ENCODE measurements around the gene PDZD4.

Gene PDZD4

DNA sequence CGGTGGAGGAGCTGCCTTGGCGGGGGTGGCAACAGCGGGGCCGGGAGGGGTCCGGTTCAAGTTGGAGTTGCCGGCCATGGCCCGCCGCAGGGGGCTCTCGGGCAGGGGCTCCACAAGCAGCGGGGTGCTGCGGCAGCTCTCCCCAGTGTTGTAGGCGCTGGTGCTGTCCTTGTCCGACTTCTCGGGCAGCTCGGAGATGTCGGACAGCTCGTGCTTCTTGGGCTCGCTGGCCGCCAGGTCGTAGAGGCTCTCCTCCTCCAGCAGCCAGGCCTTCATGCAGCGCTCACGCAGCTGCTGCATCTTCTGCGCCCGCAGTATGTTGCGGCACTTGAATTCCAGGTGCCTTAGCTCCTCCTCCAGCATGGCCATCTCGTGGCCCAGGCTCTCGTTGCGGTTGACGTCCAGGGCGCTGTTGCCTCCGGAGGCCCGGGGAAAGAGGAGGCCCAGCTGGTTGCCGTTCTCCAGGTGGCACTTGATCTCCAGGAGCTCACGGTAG lies 26.2 kb downstream of the PDZD4 start:
- no peak for DNase-seq

DNA sequence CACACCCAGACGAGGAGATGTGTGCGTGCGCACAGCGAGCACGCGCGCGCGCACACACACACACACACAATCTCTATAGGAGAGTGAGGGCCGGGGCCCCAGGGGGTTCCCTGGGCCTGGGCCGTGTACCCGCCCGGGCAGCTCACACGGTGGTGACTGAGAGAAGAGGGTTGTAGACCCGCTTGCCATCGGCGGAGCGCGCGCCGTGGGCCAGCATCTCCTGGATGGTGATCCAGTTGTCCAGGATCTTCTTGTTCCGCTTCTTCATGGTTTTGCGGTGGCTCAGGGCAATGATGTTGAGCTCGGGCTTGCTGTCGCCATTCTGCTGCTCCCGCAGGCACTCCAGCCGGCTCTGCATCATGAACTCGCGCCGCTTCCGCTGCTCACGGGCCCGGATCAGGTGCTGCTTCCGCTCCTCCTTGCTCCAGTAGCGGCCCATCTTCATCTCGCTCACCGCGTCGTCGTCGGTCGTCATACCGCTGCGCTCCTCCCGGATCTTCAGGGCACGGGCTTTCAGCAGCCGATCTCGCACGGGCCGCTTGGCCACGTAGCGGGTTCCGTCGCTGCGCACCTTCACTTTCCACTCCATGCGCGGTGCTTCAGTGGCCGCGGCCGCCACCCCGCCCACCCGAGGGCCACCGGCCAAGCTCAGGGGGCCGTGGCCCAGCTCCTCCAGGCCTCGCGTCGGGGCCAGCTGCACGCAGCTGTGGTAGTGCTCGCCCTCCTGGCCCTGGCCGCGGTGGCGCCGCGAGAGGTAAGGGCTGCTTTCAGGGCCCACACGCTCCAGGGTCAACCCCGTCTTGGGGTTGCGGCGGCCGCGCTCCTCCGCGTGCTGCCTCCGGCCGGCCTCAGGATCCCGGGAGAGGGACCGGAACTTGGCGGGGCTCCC lies 26.9 kb downstream of the PDZD4 start:
- no peak for DNase-seq

DNA sequence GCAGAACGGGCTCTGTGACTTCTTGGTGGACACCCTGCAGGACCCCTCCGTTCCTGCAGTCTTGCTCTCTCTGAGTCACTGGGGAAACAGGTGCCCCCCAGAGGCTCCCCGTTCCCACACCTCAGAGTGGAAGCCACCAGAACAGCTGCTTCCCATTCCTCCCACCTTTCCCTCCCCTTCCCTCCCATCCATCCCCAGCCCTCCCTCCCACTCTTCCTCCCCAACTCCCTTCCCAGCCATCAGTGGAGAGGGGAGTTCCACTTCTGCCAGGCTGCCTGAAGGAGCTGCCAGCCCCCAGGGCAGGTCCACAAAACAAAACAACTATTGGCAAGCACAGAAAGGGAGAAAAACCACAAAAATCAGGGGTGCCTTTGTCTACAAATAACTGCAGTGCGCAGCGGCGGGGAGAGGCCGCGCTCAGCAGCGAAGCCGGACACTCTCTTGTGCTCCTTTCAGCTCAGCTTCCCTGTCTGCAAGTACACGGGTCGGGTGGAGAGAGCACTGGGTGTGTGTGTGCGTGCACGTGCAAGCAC lies 27.8 kb downstream of the PDZD4 start:
- DNase-seq, result no peak

DNA sequence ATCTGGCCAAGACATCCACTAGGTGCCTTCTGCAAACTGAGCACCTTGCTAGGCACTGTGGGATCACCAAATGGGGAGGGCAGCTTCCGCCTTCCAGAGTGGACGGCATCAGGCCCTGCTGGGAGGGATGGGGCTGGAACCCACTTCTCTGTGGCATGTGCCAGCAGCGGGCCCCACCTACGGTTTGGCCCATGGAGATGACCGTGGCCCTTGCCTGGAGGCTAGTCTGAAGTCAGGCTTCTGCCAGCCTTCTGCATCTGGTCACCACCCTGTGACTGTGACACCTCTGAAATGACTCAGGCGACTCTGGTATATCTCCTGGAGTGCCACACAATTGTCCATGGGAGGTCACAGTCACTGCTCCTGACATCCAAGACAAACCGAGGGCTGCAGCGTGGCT lies 28.7 kb downstream of the PDZD4 start:
- no peak for DNase-seq

DNA sequence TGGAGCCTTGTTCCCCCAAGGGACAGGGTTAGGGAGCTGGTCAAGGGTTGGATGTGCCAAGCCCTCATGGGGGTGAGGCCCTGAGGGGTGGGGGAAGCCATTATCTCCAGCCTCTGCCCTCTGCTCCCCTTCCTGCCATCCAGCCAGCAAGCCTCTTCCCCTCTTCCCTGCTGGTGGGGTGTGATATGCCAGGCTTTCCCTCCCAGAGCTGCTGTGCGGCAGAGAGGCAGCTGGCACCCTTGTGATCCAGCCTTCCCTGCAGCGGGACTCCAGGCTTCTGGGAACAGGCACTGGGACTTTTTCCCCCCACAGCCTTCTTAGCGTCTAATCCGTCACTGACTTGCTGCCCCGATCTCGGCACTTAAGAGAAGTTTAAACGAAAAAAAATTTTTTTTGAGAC lies 29.6 kb downstream of the PDZD4 start:
- DNase-seq, result no peak

DNA sequence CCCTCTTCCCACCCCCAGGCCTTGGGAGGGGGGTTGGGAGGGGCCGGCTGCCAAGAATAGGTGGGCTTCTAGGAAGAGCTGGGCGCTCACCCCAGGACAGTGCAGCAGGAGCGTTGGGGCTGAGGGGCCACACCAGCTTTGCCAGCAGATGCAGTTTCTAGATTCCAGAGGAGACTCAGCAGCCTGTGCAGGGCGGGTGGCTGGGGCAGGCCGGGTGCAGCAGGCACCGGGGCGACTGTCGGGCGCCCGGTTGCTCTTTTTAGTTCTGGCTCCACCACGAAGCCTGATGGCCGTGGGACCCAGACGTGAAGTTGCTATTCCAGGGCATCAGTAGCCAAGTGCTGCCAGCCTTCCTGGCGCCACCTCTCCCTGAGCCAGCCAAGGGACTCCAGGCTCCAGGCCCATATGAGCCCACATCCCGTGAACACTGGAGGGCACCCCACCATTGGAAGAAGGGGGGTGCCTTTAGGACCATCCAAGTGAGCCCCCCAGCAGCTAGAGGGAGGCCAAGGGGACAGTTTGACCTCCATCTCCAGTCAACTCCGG lies 30.1 kb downstream of the PDZD4 start:
- DNase-seq, result no peak

DNA sequence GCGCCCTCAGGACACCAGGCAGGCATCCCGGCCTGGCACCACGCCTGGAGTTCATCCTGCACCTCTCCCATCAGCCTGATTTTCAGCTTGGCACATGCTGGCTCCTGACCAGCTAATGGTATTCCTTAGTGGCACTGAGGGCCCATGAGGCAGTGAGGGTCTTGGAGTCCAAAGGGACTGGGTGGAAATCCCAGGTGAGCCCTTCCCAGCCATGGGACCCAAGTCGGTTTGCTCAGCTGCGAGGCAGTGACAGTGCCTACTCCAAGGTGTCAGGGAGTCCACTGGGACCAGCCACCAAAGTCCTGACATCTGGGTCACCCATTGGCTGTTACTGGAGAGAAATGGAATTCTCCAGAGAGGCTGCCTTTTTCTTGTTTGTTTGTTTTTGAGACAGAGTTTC lies 31.0 kb downstream of the PDZD4 start:
- DNase-seq, result no peak

DNA sequence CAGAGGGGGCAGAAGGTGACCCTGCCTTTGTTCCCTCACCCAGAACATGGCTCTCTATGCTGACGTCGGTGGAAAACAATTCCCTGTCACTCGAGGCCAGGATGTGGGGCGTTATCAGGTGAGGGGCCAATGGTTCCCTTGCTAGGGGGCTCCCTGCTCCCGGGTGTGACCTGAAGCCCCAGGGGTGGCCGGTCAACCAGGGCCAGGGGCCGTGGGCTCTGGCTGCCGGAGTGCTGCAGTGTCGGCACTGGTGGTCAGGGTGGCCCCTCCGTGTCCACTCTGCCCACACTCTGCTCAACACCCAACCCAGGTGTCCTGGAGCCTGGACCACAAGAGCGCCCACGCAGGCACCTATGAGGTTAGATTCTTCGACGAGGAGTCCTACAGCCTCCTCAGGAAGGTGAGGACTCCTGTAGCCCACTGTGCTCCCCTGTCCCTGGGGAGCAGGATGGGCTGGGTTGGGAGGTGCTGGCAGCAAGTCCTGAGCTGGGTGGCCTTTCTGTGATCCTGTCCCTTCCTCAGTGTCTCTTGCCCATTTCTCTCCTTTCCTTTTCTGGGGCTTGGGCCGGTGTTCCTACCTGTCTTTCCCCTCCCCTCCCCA lies 32.8 kb downstream of the PDZD4 start:
- no peak for DNase-seq

DNA sequence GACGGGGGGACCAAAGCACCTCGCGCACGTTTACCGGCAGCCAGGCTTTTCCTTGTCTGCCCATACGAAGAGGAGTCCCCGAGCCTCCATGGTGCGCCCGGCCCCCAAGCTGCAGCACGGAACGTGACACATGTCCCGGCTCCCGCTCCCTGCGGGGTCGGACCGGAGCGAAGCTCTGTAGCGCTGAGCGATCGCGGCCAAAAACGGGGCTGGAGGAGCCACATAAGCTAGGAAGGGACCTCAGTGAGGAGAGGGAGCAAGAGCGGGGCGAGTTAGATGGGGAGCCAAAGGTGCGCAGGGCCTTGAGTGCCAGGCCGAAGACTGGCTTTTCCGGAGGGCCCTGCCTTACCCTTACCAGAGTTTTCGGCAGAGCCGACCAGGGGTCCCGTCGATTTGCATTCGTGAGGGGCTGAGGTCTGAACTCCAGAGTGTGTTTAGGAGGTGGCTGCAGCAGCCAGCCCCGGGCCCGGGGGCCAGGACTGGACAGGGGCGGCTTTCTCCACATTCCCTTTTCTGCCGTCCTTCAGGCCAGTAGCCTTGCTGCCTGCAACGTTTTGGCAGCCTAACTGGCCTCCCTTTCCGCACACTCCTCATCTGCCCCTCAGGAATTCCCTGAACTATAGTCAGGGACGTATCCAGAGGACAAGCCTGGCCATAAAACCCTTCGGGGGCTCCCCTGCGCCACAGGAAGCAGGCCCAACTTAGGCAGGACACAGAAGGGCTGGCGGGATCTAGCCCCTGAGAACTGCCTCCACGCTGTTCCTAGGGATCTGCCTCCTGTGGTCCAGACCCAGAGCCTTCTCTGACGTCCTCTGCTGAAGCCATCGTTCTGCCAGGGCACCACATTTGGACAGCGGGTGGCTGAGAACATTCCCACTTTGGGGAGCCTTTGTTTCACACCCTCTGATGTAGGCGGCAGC lies 35.2 kb downstream of the PDZD4 start:
- peak; percentile 6 for DNase-seq

DNA sequence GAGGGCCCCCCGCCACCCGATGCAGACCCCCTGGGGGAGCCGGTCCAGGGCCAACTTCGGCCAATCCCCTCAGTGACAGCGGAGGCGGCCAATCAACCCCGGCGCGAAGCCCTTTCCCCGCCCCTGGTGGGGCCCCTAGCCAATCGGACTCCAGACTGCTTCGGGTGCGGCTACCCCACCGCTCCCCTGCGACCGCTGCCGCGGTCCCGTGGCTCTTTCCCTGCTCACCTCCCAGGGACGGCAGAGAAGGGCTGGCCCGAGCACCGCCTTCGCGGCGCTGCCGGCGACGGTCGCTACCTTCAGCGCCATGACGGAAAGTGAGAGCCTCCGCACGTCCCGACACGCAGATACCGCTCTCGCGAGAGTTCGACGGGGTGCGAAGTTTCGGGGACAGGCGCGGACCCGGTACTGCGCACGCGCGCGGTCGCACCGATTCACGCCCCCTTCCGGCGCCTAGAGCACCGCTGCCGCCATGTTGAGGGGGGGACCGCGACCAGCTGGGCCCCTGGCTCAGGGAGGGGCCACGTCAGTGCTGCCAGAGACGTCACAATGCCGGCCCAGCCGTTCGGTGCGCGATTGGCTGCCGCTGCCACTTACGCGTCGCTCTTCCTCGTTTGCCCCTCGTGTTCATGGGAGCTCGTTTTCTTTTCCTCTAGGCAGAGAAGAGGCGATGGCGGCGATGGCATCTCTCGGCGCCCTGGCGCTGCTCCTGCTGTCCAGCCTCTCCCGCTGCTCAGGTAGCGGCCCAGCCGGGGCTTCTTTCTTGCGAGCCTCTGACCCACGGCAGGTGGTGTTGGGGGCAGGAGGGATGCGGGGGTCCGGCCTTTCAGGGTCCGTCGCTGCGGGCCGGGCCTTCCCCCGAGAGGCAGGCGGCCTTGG lies 36.1 kb downstream of the PDZD4 start, which contains the start of the genes IDH3G and SSR4:
TSS of gene IDH3G (minus strand) at position 358 of the 879 bp plus-strand sequence. CDS start at position 309, 49 bp downstream.
TSS of gene SSR4 (plus strand) at position 651 of the 879 bp plus-strand sequence. CDS start at position 671, 20 bp downstream.
- DNase-seq, result peak; percentile 95

DNA sequence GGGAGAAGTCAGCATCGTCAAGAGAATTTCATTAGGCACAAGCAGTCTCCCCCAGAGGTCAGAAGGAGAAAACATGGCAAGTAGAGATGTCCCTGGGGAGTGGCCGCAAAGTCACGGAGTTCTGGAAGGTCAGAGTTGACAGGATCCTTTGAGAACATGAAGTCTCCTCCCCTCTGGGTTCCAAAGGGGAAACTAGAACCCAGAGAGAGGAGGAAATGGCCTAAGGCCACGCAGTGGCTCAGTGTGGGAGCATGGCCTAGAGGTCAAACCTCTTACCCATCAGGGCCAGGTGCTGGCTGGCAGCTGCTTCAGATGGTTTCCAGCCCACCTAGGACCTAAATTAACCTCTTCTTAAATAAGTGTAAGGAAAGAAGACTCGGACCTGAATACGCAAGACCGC lies 37.1 kb downstream of the PDZD4 start:
- DNase-seq, result no peak

DNA sequence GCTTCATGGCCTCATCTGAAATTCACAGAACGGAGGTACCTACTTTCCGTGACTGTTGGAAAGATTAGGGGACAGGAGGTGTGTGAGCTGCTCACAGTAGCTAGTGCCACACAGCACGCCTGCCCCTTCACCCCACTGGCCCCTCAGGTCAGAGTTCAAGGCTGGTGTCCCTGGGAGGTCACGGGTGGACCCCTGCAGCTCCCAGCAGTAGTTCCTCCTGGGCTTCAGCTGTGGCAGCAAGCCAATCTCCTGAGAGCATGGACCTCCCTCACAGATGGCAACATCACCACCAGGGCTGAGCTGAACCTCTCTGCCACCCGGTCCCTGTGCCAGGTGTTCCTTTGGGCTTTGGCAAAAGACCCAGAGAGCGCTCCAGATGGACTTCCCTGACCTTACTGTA lies 38.0 kb downstream of the PDZD4 start:
- no peak for DNase-seq

DNA sequence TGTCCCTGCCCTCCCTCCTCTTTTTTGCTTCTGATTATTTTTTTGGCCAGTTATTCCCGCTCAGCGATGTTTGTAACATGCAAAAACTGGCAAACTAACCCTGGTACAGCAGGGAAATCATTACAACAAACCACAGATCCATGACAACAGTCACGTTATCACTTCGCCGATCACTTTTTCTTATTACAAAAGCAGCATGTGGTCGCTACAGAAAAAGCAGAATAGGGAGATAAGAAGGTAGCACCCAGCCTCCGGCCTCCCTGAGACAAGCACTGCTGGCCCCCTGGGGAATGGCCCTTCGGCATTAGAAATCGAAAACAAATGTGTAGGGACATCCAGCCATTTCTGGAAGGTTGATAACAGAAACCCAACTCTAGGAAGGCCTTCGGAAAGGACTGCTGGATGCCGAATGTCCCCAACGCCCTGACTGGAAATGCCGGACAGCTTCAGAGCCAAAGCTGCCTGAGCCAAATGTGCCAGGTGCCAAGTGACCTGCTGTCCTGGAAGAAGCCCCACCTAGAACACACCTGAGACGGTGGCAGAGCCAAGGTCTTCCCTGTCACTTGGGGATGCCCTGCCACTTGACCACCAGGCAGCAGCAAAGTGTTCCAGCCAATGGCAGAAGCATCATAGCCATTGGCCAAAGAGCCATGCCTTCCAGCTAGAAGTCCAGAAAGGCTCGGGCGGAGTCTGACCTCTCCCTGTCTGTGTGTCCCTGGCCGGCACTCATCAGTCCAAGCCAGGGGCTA lies 39.1 kb downstream of the PDZD4 start:
- DNase-seq, result no peak

DNA sequence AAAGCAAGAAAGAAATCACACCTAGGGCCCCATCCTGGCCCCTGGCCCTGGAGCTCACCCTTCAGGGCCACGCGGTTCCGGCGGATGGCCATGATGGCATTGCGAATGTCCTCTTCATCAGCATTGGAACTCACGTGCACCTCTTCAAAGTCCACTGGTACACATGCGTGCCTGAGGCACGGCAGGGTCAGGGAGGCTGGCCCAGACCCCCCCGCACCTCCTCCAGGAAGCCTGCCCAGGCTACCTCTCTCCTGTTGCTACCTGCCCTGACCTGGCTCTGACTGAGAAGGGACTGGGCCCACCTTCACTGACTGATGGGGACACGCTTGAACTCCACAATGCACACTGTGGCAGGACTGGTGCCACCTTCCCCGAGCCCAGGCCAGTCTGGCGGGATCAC lies 40.7 kb downstream of the PDZD4 start:
- no peak for DNase-seq

DNA sequence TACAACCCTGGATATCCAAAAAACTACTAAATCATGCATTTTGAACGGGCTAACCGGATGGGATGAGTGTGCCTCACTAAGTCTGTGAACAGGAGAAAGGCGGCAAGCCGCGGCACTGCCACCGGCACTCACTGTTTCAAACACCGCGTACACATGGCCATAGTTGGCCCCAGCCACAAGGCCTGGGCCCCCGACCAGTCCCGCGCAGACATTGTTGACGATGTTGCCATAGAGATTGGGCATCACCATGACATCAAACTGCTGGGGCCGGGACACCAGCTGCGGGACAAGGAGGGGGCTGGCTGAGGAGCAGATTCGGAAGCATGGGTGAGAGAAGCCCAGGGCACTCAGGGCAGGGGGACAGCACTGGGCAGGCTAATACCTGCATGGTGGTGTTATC lies 43.7 kb downstream of the PDZD4 start:
- no peak for DNase-seq

DNA sequence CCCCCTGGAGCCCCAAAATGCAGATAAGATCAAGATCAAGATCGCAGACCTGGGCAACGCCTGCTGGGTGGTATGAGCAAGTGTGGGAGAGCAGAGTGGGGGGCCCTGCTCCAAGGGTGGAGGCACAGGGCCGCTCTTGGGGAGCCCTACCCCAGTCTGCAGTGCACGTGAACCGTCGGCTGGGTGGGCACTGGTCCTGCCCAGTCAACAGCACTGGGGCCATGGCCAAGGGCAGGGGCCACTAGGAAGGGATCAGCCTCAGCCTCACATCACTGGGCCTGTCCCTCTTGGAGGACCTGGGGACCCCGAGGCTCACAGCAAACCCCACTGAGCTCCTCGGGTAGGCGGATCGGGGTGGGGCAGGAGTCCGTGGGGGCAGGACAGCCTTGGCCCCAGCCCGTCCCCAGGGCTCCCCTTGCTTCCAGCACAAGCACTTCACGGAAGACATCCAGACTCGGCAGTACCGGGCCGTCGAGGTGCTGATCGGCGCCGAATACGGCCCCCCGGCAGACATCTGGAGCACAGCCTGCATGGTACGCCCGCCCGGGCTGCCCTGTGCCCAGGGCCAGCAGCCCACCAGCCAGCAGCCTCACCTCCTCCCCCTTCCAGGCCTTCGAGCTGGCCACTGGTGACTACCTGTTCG lies 45.9 kb downstream of the PDZD4 start:
- DNase-seq, result no peak

DNA sequence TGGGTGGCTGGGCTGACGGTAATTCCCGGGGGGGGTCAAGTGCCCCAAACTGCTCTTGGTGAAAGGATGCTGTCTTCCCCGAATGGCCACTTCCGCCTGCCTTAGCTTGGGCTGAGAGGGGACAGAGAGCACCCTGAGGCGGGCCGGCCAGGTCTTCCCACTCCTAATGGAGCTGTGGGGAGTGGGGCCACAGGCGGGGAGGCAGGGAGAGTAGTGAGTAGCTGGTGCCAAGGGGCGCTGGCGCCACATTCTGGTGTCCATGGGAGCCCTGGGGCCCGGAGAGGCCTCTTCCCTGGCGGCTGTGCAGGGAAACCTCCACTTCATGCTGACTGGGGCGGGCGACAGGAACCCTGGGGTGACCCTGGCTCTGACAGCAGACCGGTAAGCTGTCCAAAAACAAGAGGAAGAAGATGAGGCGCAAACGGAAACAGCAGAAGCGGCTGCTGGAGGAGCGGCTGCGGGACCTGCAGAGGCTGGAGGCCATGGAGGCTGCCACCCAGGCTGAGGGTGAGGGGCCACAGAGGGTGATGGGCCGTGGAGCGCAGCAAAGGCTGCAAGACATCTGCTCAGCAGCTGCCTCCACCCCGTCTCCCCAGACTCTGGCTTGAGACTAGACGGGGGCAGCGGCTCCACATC lies 46.8 kb downstream of the PDZD4 start:
- no peak for DNase-seq

DNA sequence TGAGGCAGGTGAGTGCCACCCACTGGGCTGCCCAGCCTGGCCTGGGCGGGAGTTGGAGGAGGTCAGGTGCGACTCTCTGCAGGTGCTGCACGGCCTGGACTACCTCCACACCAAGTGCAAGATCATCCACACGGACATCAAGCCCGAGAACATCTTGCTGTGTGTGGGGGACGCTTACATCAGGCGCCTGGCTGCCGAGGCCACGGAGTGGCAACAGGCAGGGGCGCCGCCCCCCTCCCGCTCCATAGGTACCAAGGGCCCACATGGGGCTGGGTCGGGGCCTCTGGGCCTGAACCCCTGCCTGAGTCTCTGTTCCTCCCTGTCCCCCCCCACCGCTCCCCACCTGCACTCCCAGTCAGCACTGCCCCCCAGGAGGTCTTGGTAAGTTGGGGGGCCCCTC lies 47.5 kb downstream of the PDZD4 start:
- DNase-seq, result no peak

DNA sequence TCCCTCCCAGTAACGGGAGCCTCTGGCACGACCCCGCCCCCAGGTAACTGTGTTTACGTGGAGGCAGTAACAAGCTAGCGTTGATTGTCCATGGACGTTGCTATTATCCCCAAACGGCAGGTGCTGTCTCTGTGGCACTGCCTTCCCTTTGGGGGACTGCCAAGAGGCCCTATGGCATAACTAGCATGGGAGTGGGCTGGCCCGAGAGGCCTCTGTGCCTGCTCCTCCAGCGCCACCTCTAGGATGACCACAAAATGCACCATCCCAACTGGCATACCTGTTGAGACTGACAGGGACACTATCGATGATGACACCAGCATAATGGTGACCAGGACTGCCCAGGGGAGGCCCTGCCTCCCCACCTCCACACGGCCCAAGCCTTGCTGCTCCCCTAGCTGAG lies 48.0 kb downstream of the PDZD4 start:
- DNase-seq, result peak; percentile 96

All from NCI-H1092 treated with DMSO at 0.1 percent for 48 hours (cell line).